ENCODE results near the gene ARHGAP15.

Gene ARHGAP15

DNA sequence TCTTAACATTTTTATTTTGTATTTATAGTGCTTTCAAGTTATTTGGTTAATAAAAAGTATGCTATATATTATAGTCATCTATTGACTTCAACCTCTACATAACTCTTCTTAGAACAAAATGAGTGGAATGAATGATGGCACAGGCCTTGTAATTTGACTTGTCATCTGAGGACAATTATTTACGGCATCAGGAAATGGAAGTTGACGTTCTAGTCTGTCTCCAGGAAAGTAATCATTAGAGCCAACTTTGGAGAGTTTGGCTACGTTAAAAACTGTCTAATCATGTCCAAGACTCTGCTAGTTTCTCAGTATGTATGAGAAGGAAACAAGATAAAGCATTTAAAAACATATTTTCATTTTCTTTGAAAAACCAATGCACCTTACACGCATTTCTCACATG is 353.6 kb downstream of the ARHGAP15 start:
- DNase-seq (ENCODE audit: low read depth in 2 of 2) = no peak

DNA sequence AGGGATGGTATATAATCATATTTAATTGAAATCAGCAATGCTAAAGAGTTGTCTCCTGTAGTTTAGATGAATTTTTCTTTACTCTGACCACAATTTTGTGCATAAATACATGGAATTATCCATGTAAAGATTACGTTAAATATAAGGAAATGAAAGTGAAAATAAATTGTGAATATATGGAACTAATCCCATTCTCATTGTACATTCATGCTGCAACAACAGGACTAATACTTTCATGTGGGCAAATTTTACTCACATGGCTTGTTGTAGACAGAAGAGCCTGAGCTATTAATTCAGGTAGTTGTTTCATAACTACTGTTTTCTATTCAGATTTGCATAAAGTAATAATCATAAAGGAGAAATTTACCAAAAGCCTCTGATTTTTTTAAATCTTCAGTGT is 357.8 kb downstream of the ARHGAP15 start:
- DNase-seq (ENCODE audit: low read depth in 2 of 2) = no peak

DNA sequence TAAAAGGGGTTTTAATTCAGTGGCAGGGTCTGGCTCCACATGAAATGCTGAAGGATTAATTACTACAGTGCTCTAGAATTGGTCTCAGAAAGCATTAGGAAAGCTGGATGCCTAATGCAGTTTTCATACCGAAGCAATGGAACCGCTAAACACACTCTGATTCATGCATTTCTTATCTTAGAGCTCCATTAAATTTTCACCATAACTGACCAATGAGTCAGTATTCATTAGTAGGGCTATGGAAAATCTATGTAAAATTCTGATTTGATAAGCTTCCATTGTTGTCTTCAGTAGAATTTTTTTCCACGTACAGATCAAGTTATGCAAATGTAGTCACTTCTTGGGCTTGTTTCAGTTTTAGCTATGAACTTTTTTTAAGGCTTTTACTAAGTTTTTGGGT is 359.9 kb downstream of the ARHGAP15 start:
- no peak for DNase-seq (ENCODE audit: low read depth in 2 of 2)

DNA sequence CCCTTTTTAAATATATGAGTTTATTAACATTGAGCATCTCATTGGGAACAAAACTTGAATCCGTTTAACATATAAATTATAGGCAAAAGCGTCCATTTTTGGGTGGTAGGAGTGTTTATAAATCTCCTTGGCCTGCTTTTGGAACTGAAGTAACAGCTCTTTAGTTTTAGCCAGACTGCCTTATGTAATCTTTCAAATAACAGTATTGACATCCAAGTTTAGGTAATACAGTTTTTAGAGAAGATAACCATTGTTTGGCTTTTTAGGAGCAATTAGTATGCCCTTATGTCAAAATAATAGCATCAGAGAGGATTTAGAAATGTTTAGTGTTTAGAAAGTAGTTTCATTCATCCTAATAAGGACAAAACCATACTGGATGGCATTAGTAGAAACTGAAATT is 361.9 kb downstream of the ARHGAP15 start:
- no peak for DNase-seq (ENCODE audit: low read depth in 2 of 2)

DNA sequence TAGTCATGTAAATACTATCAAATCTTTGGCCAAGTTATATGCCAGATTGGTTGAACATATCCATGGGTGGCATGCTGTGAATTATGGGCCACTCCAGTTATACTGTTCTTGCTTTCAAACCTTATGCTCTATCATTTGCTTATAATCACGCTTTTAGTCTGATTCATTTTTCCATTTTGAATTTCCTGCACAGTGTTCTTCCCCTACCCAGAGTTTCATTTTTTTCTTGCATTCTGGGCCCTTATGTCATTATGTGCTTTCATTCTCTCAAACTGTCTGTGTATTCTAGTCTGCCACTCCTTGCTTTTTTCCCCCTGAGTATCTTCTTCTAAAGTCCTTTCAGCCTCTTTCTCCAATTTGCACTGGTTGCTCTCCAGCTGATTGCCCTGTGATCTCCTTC is 364.1 kb downstream of the ARHGAP15 start:
- no peak for DNase-seq (ENCODE audit: low read depth in 2 of 2)

DNA sequence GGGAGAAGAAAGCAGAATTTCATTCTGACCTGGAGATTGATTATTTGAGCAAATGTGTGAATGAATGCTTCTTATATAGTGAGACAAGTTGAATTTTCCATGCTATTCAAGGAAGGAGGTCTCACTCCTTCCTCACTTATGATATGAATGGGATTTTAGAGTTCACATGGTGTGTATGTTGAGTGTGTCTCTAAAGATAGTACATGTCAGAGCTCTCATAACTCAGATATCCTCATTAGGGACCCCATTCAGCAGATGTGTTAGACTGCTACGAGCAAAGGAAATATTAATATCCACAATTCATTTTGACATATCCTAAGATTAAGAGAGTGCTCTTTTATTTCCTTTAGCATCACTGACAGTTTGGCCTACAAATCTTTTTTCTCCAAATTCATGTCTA is 368.5 kb downstream of the ARHGAP15 start:
- DNase-seq (ENCODE audit: low read depth in 2 of 2) = no peak

DNA sequence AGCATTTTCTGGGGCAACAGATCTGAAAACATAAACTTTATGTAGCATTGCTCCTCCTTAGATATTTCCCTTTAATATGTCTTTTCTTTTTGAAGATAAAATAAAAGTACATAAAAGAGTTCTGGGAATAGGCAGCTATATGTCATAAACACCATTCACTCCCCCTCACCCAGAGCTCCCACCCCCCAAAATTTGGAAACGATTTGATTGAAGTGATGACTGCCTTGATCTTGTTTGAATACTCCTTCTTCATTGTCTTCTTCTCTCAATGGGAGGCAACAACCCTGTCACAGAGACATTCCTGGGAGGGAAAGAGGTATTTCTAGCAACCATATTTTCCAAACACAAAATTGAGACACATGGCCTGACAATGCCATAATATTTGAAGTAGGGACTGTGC is 369.3 kb downstream of the ARHGAP15 start:
- no peak for DNase-seq (ENCODE audit: low read depth in 2 of 2)

DNA sequence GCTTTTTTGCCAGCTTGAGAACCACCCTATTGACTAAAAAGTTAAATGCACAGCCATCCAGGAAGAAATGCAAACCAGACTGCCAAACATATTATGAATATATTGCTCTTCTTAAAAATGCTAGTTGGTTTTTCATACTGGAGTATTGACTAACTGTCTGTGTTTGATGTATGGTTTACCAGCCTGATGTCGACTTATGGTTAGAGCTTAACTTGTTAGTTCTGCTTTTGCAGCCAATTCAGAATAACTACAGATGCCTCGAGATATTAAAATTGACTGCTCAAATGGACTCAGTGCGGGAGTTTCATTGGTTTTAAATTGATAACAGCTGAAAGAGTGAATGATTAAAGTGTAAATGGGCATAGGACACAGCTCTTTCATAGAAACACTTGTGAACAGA is 369.8 kb downstream of the ARHGAP15 start:
- no peak for DNase-seq (ENCODE audit: low read depth in 2 of 2)

DNA sequence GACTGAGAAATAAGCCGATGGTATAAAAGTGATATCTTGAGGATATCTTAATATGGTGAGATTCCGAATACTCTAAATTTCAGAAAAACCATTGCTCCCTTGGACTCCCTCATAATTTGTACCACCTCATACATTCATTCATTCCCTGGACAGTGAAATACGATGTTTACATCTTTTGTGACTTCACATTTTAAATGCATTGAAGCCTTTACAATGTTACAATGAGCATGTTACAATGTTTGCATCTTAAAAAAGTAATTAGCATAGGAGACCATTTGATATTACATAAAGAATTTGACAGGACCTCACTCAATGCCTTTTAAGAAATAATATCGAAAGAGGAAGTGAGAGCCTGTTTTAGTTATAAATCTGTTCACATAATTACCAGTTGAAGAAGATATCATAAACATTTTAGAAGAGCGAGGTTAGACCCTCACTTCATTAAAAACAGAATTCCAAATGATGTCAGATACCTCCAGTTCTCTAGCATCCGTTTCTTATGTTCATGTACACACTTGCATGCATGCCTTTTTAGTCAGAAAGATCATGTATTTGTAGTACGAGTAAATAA is 372.0 kb downstream of the ARHGAP15 start:
- DNase-seq (ENCODE audit: low read depth in 2 of 2) = no peak

DNA sequence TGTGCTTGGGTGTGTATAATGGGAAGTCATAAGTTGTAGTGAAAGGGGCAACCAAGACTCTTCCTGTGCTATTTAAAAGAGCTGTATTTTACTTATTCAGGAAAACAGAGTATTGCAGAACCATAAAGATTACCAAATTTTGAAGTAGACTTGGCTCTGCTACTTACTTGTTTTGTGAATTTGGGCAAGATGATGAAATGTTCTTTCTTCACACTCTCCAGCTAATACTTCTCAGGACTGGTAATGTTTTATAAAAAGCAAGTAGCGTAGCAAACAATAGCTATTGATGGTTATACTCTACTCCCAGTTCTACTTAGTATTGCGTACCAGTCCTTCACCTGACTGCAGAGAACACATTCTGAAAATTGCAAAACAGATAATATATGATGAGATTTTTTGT is 374.1 kb downstream of the ARHGAP15 start:
- DNase-seq (ENCODE audit: low read depth in 2 of 2) = no peak

DNA sequence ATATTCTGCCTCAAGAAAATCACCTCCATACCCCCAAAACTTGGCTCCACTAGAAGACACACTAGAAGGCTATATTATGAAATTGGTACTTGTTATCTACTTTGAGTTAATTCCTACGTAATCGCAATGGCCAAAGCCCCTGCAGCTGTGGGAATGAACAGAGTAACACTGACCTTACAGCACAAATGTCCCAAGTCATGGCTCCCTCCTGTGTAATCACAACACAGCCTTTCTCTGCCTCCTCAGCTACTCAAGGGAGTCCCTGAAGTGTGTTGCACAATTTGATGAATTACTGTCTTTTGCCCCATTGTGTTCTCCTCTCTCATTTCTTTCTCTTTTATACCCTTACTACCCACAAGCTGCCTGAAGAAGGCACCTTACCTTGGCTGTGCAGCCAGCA is 375.2 kb downstream of the ARHGAP15 start:
- no peak for DNase-seq (ENCODE audit: low read depth in 2 of 2)

DNA sequence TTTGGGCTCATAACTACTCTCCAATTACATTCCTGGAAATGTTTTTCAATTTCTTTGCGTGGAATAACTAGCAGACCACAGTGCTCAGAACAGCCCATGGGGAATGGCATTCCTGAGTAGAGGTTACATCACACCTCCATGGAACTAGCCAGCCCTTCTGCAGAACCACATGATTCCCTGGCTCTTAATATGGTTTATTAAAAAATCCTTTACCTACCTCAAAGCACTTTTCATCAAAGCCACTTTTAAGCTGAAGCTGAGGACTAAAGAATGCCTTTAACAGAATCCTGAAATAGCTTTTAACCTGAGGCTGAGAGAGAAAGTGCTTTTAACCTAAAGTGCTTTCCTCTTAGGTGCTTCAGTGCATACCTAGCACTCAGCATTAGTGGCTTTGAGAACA is 376.3 kb downstream of the ARHGAP15 start:
- DNase-seq (ENCODE audit: low read depth in 2 of 2) = no peak

DNA sequence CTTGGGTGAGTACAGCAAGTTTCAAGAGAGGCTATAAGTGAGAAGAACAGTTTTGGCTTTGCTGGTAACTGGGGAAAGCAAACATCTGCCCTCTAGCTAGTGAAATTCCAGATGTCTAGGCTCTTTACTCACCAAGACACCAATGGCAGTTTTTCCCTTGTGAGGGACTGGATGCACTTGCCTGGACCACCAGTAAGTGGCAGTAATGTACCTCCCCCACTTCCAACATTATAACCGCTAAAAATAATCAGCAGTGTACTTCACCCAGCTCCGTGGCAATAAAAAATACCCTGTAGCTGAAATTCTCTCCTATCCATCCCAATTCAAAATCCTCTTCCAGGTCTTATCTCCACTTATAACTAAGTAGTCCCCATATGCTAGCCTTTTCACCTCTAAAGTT is 383.9 kb downstream of the ARHGAP15 start:
- DNase-seq (ENCODE audit: low read depth in 2 of 2) = no peak

DNA sequence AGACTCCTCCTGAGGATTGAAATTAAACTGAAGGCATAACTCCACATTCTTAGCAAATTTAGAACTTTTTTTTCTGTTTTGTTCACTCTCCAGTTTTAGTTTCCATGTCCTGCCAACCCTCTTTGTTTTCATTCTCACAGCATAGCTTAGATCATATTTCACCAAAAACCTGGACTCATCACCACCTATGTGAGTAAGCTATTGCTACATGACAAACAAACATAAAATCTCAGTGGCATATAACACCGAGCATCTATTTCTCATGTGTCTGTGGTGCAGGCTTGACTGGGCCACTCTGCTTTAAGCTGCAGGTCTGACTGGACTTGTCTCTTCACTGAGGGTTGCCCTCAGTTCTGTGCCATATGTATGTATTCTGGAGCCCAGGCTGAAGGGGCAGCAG is 385.2 kb downstream of the ARHGAP15 start:
- DNase-seq (ENCODE audit: low read depth in 2 of 2) = no peak

DNA sequence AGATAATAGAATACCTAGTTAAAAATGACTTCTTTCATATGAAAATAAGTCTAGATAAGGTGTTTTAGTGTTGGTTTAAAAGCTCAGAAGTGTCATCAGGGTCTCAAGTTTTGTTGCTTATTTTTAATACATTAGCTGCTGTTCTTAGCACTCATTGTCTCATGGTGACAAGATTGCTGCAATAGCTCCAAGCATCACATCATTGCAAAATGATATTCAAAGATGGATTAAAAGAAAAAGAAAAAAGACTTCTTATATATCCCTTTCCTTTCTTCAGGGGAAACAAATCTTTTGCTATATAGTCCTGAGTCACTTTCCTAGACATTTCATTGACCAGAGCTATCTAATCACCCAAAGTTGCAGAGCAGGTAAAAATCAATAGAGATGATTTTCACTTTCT is 386.1 kb downstream of the ARHGAP15 start:
- DNase-seq (ENCODE audit: low read depth in 2 of 2) = no peak

DNA sequence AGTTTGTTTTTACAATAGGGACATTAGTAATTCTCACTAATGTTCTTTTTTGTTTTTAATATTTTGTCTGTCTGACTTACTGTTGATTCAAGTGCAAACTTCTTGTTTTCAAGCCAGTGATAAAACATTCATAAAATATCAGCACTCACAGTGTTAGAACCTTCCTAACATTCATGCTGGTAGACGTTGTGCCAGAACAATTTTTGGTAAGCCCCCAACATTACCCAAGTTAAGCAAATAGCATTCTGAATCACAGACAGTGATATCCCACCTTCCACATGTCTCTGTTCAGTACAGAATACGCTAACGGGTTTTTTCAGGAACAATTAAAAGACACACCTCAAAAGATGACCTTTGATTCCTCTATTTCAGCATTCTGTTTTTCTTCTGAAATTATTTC is 390.3 kb downstream of the ARHGAP15 start:
- DNase-seq (ENCODE audit: low read depth in 2 of 2) = no peak

DNA sequence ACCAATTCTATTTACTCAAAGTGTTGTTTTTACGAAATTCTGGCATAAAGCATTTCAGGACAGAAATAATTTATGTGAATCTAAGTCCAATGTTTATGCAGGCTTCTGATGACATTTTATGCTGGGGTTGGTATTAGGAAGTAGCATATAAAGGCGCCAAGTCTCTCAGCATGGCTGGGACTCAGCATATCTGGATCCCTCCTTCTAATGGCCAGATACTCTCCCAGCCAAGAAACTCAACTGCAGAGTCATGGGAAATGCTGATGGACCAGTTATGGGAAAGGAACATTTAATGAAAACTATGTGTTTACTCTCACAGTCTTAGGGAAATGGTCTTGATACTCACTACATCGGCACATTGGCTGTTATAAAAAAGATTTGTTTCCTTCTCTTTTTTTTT is 392.2 kb downstream of the ARHGAP15 start:
- DNase-seq (ENCODE audit: low read depth in 2 of 2) = no peak

DNA sequence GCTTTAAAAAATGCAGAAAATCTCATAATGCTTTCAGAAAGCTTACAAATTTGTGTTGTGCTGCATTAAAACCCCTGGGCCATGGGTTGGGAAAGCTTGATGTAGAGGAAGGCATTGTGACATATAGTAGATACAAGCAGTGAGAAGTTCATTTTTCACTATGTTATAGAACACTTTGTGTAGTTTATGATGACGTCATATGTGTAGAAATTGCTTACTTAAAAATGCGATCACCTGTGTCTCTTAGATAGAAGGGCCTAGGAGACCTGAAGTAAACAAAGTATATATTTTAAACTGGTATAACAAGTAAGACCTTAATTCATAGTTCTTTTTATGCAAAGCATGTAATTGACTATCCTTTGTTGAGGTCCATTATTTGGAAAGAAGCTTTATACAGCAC is 393.5 kb downstream of the ARHGAP15 start:
- DNase-seq (ENCODE audit: low read depth in 2 of 2) = no peak

DNA sequence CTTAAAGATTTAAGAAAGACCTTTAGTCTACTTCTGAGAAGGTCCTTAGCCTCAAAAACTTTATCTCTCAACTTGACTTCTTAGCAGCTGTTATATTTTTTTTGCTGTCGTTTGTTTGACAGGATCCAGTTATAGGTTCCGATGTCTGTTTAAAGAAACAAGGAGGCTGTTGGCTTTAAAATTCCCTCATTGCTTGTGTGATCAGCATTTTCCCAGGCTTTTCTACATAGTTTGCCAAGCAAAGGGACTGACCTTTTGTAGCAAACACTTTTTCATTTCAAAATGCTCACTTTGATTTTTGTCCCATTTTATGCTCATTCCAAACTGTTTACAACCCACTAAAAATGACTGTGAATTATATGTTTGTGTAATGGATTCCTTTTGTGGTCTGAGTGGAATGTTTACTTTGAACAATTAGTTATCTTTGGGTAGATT is 394.9 kb downstream of the ARHGAP15 start:
- no peak for DNase-seq (ENCODE audit: low read depth in 2 of 2)

DNA sequence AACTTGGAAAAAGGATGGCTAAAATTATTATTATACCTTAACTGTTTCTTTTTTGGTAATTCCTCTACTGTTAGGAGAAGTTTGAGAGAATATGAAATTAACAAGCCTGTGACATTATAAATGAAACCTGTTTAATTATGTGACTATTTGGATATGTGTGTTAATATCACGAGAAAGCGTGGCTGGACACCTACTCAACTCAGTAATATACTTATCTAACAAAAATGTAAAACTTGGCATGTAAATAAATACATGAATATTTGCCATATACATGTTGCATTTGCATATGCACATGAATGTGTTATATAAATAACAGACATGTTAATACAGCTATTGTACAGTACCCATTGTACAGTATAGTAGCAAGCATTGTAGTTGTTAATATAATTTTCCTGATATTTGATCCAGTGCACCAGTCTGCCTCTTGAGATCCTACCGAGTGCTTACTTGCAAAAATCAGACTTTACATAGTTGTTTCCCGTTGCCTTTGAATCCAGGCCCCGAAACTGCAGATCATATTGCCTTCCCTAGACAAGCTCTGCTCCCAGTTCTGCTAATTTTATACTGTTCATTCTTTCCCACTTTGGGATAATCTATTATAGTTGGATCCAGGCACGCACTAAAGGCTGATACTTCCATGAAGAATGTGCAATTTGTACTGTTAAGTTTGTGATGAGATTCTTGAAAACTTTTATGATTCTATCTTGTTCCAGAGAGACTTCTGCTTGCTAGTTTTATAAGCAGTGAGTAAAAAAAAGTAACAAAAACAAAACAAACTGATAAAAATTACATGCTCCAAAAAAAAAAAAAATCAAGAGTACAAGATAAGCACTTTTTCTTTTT is 395.6 kb downstream of the ARHGAP15 start:
- DNase-seq (ENCODE audit: low read depth in 2 of 2) = no peak

DNA sequence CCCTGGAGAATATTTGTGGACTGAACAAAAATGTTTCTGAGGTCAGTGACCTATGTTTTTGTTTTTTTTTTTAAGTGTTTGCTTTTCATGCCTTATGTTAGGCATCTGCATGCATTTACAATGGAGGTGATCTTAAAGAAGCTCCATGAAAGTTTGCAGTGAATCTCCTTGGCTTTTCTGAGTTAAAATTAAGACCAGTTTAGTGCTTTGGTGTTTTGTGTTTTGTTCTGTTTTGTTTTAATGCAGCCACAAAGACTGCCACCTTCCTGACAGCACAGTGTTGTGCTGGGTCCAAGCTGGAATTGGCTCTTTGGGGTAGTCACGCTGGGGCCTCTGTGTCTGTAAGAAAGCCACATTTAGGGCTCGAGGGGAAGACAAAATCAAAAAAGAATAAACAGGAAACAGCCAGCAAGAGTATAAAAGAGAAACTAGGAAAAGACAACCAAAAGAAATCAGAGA is 396.2 kb downstream of the ARHGAP15 start:
- DNase-seq (ENCODE audit: low read depth in 2 of 2) = no peak

DNA sequence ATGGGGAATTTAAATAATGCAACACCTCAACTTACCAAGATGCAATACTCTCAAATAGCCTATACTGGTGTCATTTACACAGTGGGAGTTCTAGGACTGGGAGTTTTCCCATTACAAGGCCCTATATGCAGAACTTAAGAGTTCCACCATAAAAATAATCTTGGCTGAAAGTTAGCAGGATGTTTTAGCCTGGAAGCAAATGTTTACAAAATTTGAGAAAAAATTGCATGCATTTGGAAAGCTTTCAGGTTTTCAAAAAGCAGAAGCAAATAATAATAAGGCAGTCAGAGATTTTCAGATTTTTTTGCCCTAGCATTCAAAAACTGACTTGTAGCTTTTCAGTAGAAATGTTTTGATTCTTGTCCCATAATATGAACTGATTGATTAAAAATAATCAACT is 397.3 kb downstream of the ARHGAP15 start:
- no peak for DNase-seq (ENCODE audit: low read depth in 2 of 2)

DNA sequence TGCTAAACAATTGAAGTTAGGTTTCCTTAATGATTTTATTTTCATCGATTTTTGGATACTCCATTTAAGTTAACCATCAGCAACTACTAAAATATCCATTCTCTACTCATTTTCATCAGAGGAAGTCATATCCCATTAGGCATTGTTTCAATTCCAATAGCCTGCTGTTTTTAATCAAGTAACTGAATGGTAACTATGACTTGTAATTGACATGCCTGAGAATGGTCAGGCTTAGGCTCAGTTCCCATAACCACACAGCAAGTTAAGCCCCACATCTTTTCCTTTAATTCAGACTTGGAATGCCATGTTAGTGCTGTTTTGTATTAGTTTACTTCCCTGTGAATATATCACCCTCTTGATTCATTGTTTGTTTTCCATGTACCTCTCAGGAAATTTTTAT is 398.8 kb downstream of the ARHGAP15 start:
- no peak for DNase-seq (ENCODE audit: low read depth in 2 of 2)
